BJ (cell line): ENCODE results near the gene MYH6. TPM values are rescaled to one million over a fixed set of nuclear protein-coding genes. Genes with fewer than 3 reads are reported as not detected.

Experiments used
- CTCF ChIA-PET: fragments of 350-600 bp; formaldehyde crosslinking; extraction: SDS; loops from one replicate; lab custom pipeline; 2021; ENCODE audit warnings: antibody characterized with exemption, inconsistent platforms; lab: Yijun Ruan, JAX
- POLR2A ChIA-PET: fragments of 300-600 bp; sonication (Branson Sonifier 250); formaldehyde crosslinking; extraction: SDS; loops from one replicate; lab custom pipeline; 2021; ENCODE audit warnings: antibody characterized with exemption; lab: Charles Lee
- DNase-seq: peaks from one replicate; pipeline ENCODE4 v3.0.0-alpha.2; 2011; ENCODE audit warnings: low read depth
- H3K27me3 ChIP-seq: 2 replicates; pipeline ENCODE4 v1.6.0; 2011; ENCODE audit warnings: low read length; ENCODE audit not compliant: control insufficient read depth, insufficient read depth
- H3K36me3 ChIP-seq: 2 replicates; pipeline ENCODE4 v1.5.1; 2011; ENCODE audit warnings: low read length; ENCODE audit not compliant: control insufficient read depth, insufficient read depth
- H3K4me3 ChIP-seq: 2 replicates; pipeline ENCODE4 v1.5.1; 2011; ENCODE audit warnings: low read depth, mild to moderate bottlenecking, control low read depth, low read length
- polyA plus RNA-seq: library from polyadenylated mRNA; depleted of rRNA; stranded (reverse); fragments of >200 nt; gene quantifications from 2 replicates; pipeline ENCODE4 v1.2.3, GENCODE V29; 2011
- TF ChIP-seq, protein P1 (sequence below): IDR thresholded peaks from 2 replicates; pipeline ENCODE4 v1.5.1; 2011; ENCODE audit warnings: low read depth, mild to moderate bottlenecking, control low read depth, inconsistent platforms, low read length, moderate library complexity; ENCODE audit not compliant: insufficient read depth

Gene MYH6
- polyA plus RNA-seq, 1 experiment = not detected

DNA sequence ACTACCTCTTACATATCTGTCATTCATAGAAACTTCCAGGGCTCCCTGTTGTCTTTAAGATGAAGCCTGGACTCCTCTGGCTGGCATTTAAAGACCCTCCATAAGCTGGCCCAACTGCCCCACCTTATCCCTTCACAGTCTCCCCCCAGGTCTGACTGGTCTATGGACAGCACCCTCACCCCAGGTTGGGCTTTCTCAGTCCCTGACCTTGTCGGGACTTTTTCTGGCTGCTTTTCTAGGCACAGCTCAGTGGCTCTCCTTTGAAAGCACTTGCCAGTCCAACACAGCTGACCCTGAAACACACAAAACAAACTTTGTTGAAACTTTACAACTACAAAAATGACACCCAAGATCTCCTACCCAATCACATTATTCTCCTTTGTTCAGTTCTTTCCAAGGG, 41.2 kb upstream of the MYH6 start:
- ChIA-PET POLR2A (no interaction called here), CTCF (no interaction called here)
- DNase-seq = no peak
- Histone ChIP-seq H3K27me3 (peaks cover under 1% of the 10 kb centered on the region), H3K4me3 (no peak overlapping the region), H3K36me3 (no peaks in the 10 kb centered on the region)
- TF ChIP-seq, protein P1, sequence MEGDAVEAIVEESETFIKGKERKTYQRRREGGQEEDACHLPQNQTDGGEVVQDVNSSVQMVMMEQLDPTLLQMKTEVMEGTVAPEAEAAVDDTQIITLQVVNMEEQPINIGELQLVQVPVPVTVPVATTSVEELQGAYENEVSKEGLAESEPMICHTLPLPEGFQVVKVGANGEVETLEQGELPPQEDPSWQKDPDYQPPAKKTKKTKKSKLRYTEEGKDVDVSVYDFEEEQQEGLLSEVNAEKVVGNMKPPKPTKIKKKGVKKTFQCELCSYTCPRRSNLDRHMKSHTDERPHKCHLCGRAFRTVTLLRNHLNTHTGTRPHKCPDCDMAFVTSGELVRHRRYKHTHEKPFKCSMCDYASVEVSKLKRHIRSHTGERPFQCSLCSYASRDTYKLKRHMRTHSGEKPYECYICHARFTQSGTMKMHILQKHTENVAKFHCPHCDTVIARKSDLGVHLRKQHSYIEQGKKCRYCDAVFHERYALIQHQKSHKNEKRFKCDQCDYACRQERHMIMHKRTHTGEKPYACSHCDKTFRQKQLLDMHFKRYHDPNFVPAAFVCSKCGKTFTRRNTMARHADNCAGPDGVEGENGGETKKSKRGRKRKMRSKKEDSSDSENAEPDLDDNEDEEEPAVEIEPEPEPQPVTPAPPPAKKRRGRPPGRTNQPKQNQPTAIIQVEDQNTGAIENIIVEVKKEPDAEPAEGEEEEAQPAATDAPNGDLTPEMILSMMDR = no peak

DNA sequence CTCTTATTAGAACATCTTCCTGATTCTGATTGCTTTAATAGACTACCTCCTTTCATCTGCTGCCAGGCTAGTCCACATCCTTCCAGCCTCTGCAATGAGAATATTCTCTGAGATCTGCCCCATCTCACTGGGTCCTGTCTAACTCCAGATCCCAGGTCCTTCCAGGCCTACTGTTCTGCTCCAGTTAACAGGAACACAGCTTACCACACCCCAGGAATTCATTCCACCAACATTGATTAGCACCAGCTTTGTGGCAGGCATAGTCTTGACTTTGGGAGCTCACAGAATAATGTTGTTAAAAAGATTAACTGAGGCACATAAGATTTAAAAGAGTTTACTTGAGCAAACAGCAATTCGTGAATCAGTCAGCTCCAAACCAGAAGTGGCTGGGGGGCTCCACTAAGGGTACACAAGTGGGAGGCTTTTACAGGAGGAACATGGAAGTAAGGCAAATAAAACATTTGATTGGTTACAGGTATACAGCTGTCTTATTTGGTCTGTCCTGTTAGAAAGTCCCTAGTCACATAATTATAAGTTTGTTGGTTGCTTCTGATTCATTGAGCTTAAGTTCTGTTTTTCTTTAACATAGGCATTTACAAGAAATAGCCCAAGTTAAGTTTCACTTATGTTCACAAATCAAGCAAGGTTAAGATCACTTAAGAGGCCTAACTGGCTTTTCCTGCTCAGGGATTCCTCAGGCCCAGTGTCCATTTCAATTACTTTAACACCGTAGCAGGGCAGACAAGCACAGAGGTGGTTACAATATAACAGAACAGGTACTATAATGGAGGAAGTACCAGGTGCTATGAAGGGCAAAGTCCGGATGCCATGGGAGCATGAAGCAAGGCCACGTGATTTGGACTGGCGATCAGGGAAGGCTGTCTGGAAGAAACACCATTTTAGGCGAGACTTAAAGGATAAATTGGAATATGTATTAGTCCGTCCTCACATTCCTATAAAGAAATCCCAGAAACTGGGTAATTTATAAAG, 39.6 kb upstream of the MYH6 start:
- CTCF ChIA-PET = interaction anchor here (1.7 kb wide), 1 partner anchor 68 kb away, joined by 4 read pairs; no protein-coding TSS in a partner anchor
- POLR2A ChIA-PET = no interaction called here
- H3K4me3 ChIP-seq = no peak overlapping the region

DNA sequence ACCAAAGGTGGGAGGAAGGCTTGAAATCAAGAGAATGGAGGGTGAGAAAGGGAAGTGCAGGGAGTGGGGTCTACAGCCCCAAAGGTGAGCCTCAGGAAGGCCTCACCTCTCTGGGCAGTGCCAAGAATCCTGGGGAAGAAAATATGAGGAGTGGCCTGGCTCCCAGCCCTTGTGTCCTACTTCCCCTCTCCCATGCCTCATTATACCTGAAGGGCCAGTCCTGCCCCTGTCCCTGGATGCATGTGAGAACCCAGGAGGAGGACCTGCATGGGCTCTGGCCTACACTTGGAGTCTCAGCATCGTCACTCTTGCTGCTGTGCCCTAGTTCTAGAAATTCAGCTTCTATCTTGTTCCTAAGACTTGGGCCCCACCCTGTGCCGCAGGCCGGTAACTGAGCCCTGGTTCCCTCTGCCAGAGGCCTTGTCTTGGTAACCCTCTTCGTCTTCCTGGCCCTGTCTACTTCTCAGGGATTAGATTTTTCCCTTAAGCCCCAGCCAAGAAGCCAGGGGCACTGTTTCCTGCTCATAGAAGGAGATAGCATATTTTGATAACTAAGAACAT, 38.3 kb upstream of the MYH6 start:
- POLR2A ChIA-PET = no interaction called here
- no peak for DNase-seq
- CTCF ChIA-PET = interaction anchor here (1.7 kb wide), 1 partner anchor 66 kb away, joined by 4 read pairs; no protein-coding TSS in a partner anchor
- TF ChIP-seq, protein P1 = no peak
- Histone ChIP-seq H3K27me3 (peaks cover 5% of the 10 kb centered on the region), H3K36me3 (no peaks in the 10 kb centered on the region), H3K4me3 (no peak overlapping the region)

More for the DNA sequence above, 39.6 kb upstream of the MYH6 start:
- H3K36me3 ChIP-seq = no peaks in the 10 kb centered on the region
- TF ChIP-seq, protein P1 = no peak
- no peak for DNase-seq
- peaks cover 4% of the 10 kb centered on the region for H3K27me3 ChIP-seq

DNA sequence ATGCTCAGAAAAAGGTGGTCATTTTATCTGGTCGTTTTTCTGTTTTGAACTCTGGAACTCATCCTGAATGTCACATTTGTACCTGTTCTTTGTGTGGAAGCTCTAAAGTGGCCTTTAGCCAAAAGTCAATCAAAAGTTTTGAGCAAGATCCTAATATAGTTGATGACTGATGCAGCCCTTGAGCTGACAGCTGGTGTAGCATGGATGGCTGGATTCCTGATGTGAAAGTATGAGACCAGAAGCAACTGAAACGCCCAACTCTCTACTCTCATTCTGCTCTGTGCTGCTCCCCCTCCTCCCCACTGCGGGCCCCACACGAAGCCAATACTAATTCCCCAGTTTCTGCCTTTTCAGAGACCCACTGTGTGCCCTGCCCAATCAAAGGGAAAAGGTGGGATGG, 37.7 kb upstream of the MYH6 start:
- Histone ChIP-seq H3K27me3 (peaks cover 5% of the 10 kb centered on the region), H3K36me3 (no peaks in the 10 kb centered on the region), H3K4me3 (no peak overlapping the region)
- POLR2A ChIA-PET = no interaction called here
- TF ChIP-seq, protein P1 = no peak
- CTCF ChIA-PET = no interaction called here
- DNase-seq = no peak

DNA sequence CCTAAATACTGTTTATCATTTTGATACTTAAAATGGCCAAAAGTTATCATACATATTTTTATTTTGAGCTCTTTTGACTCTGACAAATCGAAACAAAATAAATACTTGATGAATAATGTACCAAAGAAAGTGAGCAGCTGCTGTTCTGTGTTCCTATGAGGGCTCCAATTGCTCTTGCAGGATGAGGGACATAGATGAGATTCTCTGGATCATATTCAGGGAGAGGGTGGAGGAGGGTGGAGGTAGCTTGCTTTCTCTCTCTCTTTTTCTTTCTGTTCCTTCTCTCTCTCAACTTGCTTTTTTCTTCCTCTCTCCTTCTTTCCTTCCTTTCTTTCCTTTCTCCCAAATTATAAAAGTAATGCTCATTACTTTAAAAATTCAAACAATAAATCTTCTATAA, 36.2 kb upstream of the MYH6 start:
- POLR2A ChIA-PET = no interaction called here

More for the DNA sequence above, 36.2 kb upstream of the MYH6 start:
- Histone ChIP-seq H3K4me3 (no peak overlapping the region), H3K36me3 (no peaks in the 10 kb centered on the region), H3K27me3 (peaks cover 5% of the 10 kb centered on the region)
- TF ChIP-seq, protein P1 = no peak
- CTCF ChIA-PET = no interaction called here
- no peak for DNase-seq
